HepG2 (cell line): ENCODE data around the gene PRKACB. TPM values are rescaled to one million over a fixed set of nuclear protein-coding genes. Genes with fewer than 3 reads are reported as not detected.

ENCODE experiments used
- ATAC-seq: fragments of 200-7000 bp; cut with Tn5 transposase; 3 replicates; pipeline ENCODE4 v1.9.1; 2020; ENCODE audit warnings: mild to moderate bottlenecking, moderate library complexity
- BruUV-seq: library from RNA; stranded (reverse); fragments of 400-500 nt; replicated peaks from 2 replicates; lab custom pipeline; 2021; lab: Mats Ljungman, UMichigan
- CTCF ChIA-PET: fragments of 300-600 bp; formaldehyde crosslinking; extraction: SDS; loops from one replicate; lab custom pipeline; 2021; ENCODE audit warnings: low total read pairs, inconsistent platforms, low intra/inter-chr PET ratio; lab: Yijun Ruan, JAX
- POLR2A ChIA-PET: fragments of 350-600 bp; sonication (Branson Sonifier 250); formaldehyde crosslinking; loops from one replicate; lab custom pipeline; 2020; ENCODE audit warnings: antibody characterized with exemption, inconsistent platforms; lab: Yijun Ruan, JAX
- DNase-seq: peaks from one replicate; pipeline ENCODE4 v3.0.0-alpha.2; 2015; ENCODE audit warnings: low spot score
- FAIRE-seq: peaks from 3 replicates; lab custom pipeline; 2011; peaks lifted over from hg19 to GRCh38; lab: Jason Lieb, UNC
- H2AFZ ChIP-seq: one replicate; pipeline ENCODE4 v1.6.1; 2011; ENCODE audit warnings: low read length, inconsistent platforms
- H3K27ac ChIP-seq: fragments of 300-600 bp; 3 replicates; pipeline ENCODE4 v1.8.0; 2011; ENCODE audit warnings: mixed run types, mild to moderate bottlenecking, mixed read lengths, low read length, inconsistent platforms; ENCODE audit not compliant: insufficient read depth; ENCODE audit errors: extremely low read length
- H3K27me3 ChIP-seq, 2 experiments: fragments of 200-600 bp in 1 of 2; 2 replicates in 1 of 2; 3 replicates in 1 of 2; pipeline versions ENCODE4 v1.6.0 to v1.8.0; 2011; ENCODE audit warnings: low read length in 2 of 2, mild to moderate bottlenecking in 2 of 2, moderate library complexity in 2 of 2, inconsistent platforms in 1 of 2; ENCODE audit not compliant: insufficient read depth in 2 of 2, control insufficient read depth in 1 of 2
- H3K36me3 ChIP-seq, 2 experiments: fragments of 200-600 bp in 1 of 2; replicated peaks in 1 of 2; 2 replicates in 1 of 2; 3 replicates in 1 of 2; pipeline versions ENCODE4 v1.5.1 to v1.8.0; 2011; ENCODE audit warnings: low read length in 2 of 2, inconsistent platforms in 1 of 2; ENCODE audit not compliant: insufficient read depth in 2 of 2, control insufficient read depth in 1 of 2
- H3K4me1 ChIP-seq: 2 replicates; pipeline ENCODE4 v1.5.1; 2012; ENCODE audit warnings: low read length, inconsistent platforms; ENCODE audit not compliant: insufficient read depth
- H3K4me2 ChIP-seq: 2 replicates; pipeline ENCODE4 v1.6.0; 2011; ENCODE audit warnings: low read depth, low read length, inconsistent platforms
- H3K4me3 ChIP-seq, 3 experiments: fragments of 200-600 bp in 1 of 3; sonication (generic), shearing (Covaris generic) in 1 of 3; replicated peaks in 1 of 3; 2 replicates each; pipeline ENCODE4 v1.5.1; 2011 to 2016; ENCODE audit warnings: low read length in 3 of 3, inconsistent platforms in 2 of 3, low read depth in 2 of 3, mild to moderate bottlenecking in 2 of 3, control low read depth in 1 of 3, mixed read lengths in 1 of 3; ENCODE audit not compliant: insufficient read depth in 1 of 3
- H3K79me2 ChIP-seq: one replicate; pipeline ENCODE4 v1.6.1; 2011; ENCODE audit warnings: low read length, inconsistent platforms; ENCODE audit not compliant: insufficient read depth
- H3K9ac ChIP-seq: 2 replicates; pipeline ENCODE4 v1.6.0; 2011; ENCODE audit warnings: mild to moderate bottlenecking, low read depth, low read length, inconsistent platforms; ENCODE audit not compliant: insufficient read depth
- H3K9me3 ChIP-seq: 2 replicates; pipeline ENCODE4 v1.5.1; 2012; ENCODE audit warnings: mild to moderate bottlenecking, low read length
- H4K20me1 ChIP-seq: 2 replicates; pipeline ENCODE4 v1.6.0; 2011; ENCODE audit warnings: inconsistent platforms, mild to moderate bottlenecking, low read length, moderate library complexity; ENCODE audit not compliant: insufficient read depth
- CCAR2 ChIP-seq: fragments of 200-400 bp; formaldehyde crosslinking; optimal IDR thresholded peaks from 2 replicates; pipeline ENCODE3; 2018; ENCODE audit warnings: low read depth, mild to moderate bottlenecking, low read length, moderate library complexity
- HMG20A ChIP-seq: IDR thresholded peaks from 2 replicates; pipeline ENCODE4 v1.6.1; 2016; ENCODE audit warnings: borderline replicate concordance
- HNRNPL ChIP-seq: fragments of 200-400 bp; formaldehyde crosslinking; IDR thresholded peaks from 2 replicates; pipeline ENCODE4 v1.6.1; 2017; ENCODE audit warnings: mild to moderate bottlenecking, low read depth, low read length
- KMT2B ChIP-seq: IDR thresholded peaks from 2 replicates; pipeline ENCODE4 v1.6.1; 2016; ENCODE audit warnings: missing genetic modification reagents, missing compliant biosample characterization
- NFIB ChIP-seq: sonication (generic); formaldehyde crosslinking; IDR thresholded peaks from 2 replicates; pipeline ENCODE4 v1.9.0; 2021; ENCODE audit warnings: missing genetic modification reagents, mild to moderate bottlenecking, borderline replicate concordance
- PHF5A ChIP-seq: IDR thresholded peaks from one replicate; pipeline ENCODE4 v1.6.1; 2018; ENCODE audit warnings: low read depth, missing genetic modification reagents; ENCODE audit not compliant: unreplicated experiment
- PTBP1 ChIP-seq: fragments of 200-400 bp; formaldehyde crosslinking; IDR thresholded peaks from 2 replicates; pipeline ENCODE4 v1.6.1; 2018; ENCODE audit warnings: low read length, low read depth; ENCODE audit not compliant: poor library complexity, severe bottlenecking
- RNF2 ChIP-seq: fragments of 450-650 bp; conservative IDR thresholded peaks from 2 replicates; pipeline ENCODE4 v1.6.1; 2016; ENCODE audit warnings: low read depth
- SIN3B ChIP-seq: fragments of 150-350 bp; IDR thresholded peaks from 2 replicates; pipeline ENCODE4 v1.6.1; 2014; ENCODE audit warnings: low read length
- ZNF558 ChIP-seq: sonication (generic); formaldehyde crosslinking; IDR thresholded peaks from 2 replicates; pipeline ENCODE4 v1.9.0; 2022; ENCODE audit warnings: mild to moderate bottlenecking, missing genetic modification reagents, borderline replicate concordance
- WGBS: methylation state at CpG from one replicate; pipeline ENCODE4 v1.1.6; 2017; ENCODE audit warnings: low lambda C conversion rate; 5-methylcytosine and 5-hydroxymethylcytosine counted together
- in situ Hi-C: cut with HindIII; loops from 2 replicates; pipeline ENCODE4 v1.10.0; 2017; ENCODE audit warnings: low pct_unique_long_range_greater_than_20kb; ENCODE audit not compliant: extremely low pct_ligation_motif_present
- intact Hi-C: fragments of 100-400 bp; cut with micrococcal nuclease; formaldehyde crosslinking; loops from one replicate; pipeline ENCODE4 v1.10.0; 2022; ENCODE audit not compliant: unreplicated experiment
- polyA plus RNA-seq, 8 experiments: library from polyadenylated mRNA; depleted of rRNA in 3 of 8; stranded (reverse) in 7 of 8; unstranded in 1 of 8; fragments of >200 nt; fragmentation: Illumina TruSeq in 4 of 8; extraction: Trizol in 4 of 8; gene quantifications; 2 replicates each; pipeline versions ENCODE4 v1.2.1 to v1.2.3, GENCODE V29; 2011 to 2016; ENCODE audit warnings: low read depth in 4 of 8, missing spikeins in 1 of 8, mixed read lengths in 1 of 8; ENCODE audit not compliant: insufficient read depth in 1 of 8
- total RNA-seq, 5 experiments: library from RNA; depleted of rRNA; stranded (reverse); fragments of >200 nt; fragmentation: Illumina TruSeq; extraction: Trizol; gene quantifications; 2 replicates each; pipeline ENCODE4 v1.2.3, GENCODE V29; 2016; ENCODE audit warnings: low read depth in 1 of 5
- TF ChIP-seq, protein P1 (sequence below): sonication (generic); formaldehyde crosslinking; IDR thresholded peaks from 2 replicates; pipeline ENCODE4 v1.4.0; 2020; ENCODE audit warnings: missing genetic modification reagents, borderline replicate concordance

Gene PRKACB
- total and polyA plus RNA-seq, 2 of the 13 experiments (the other 11 are each of a cell fraction or from before 2014, with no cell fraction given): 3.5 to 5.8 TPM

DNA sequence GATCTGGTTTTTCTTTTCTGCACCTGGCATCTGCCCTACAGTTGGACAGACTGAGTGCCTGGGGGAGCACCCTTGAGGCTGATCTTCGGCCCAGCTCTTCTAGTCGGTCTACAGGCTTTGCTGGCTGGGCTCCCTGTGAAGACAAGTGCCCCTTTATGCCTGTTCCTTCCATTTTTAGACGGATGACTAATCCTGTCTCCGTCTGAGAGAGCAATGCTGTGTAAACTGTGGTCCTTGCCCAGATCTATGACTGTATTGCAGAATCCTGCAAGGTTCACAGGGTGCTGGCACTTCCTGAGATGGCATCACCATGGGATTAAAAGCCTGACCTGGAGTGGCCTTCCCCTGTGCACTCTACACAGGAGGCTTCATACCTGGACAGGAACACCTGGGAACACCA is 109.8 kb downstream of the PRKACB start (continued):
- TF ChIP-seq ZNF558 (CRISPR knock-in tag): no peak
- no peak for TF ChIP-seq RNF2
- peak; percentile 49; the same call in 1 of the 2 replicates for TF ChIP-seq HMG20A (CRISPR knock-in tag)
- TF ChIP-seq NFIB: no peak
- TF ChIP-seq HNRNPL: 0 out of 2 replicates have a peak, but pooled peaks have one; percentile 29
- TF ChIP-seq SIN3B: no peak

DNA sequence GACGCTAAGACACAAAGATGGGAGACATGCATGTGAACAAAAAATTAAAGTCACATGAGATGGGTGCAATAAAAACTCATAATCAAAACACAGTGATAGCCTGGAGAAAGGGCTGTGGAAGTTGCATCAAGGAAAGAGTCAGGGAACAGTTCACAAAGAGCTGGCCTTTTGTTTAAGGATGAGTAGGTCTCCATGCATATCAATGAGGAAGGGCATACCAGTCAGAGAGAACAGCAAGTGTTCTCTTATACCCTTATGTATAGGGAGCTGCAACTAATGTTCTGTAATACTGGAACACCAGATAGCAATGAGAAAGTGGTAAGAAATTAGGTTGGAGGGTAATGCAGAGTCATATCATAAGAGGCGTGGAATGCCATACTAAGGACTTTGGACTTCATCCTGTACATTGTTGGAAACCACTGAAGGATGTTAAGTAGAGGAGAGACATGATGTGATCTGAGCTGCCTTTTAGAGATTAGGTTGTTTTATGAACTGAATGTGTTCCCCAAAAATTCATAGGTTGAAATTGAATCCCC is 110.7 kb downstream of the PRKACB start:
- H4K20me1 ChIP-seq: no peaks in the 10 kb centered on the region
- intact Hi-C loops (no loop called here), in situ Hi-C loops (no loop called here)
- no peak overlapping the region for H3K4me2 ChIP-seq
- no TSS peak for BruUV-seq
- H3K4me1 ChIP-seq: peaks cover 8% of the 10 kb centered on the region; the same call in 1 of the 2 replicates
- 73% methylated on average over 2 of the region's 2 CpGs for WGBS
- FAIRE-seq (no peak), ATAC-seq (no peak), DNase-seq (no peak)
- CTCF ChIA-PET: no interaction called here
- no peak overlapping the region for H3K4me3 ChIP-seq
- TF ChIP-seq CCAR2 (no peak), KMT2B (CRISPR knock-in tag) (no peak), PTBP1 (no peak), PHF5A (CRISPR knock-in tag) (no peak)
- TF ChIP-seq, protein P1, sequence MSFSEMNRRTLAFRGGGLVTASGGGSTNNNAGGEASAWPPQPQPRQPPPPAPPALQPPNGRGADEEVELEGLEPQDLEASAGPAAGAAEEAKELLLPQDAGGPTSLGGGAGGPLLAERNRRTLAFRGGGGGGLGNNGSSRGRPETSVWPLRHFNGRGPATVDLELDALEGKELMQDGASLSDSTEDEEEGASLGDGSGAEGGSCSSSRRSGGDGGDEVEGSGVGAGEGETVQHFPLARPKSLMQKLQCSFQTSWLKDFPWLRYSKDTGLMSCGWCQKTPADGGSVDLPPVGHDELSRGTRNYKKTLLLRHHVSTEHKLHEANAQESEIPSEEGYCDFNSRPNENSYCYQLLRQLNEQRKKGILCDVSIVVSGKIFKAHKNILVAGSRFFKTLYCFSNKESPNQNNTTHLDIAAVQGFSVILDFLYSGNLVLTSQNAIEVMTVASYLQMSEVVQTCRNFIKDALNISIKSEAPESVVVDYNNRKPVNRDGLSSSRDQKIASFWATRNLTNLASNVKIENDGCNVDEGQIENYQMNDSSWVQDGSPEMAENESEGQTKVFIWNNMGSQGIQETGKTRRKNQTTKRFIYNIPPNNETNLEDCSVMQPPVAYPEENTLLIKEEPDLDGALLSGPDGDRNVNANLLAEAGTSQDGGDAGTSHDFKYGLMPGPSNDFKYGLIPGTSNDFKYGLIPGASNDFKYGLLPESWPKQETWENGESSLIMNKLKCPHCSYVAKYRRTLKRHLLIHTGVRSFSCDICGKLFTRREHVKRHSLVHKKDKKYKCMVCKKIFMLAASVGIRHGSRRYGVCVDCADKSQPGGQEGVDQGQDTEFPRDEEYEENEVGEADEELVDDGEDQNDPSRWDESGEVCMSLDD (CRISPR knock-in tag): no peak
- no peak overlapping the region for H2AFZ ChIP-seq
- no peaks in the 10 kb centered on the region for H3K36me3 ChIP-seq
- POLR2A ChIA-PET: no interaction called here
- no peaks in the 10 kb centered on the region; a peak in 1 of 5 replicates for H3K27me3 ChIP-seq
- H3K79me2 ChIP-seq: no peaks in the 10 kb centered on the region
- H3K27ac ChIP-seq: no peak overlapping the region
- no peak overlapping the region for H3K9ac ChIP-seq
- H3K9me3 ChIP-seq: no peaks in the 10 kb centered on the region; the same call in 1 of the 2 replicates
